ENCODE results near the gene ATN1.

Gene ATN1

GRCh38 chr12:6946920-6947374 is 19.2 kb downstream of the ATN1 start:
- no peak for DNase-seq

DNA sequence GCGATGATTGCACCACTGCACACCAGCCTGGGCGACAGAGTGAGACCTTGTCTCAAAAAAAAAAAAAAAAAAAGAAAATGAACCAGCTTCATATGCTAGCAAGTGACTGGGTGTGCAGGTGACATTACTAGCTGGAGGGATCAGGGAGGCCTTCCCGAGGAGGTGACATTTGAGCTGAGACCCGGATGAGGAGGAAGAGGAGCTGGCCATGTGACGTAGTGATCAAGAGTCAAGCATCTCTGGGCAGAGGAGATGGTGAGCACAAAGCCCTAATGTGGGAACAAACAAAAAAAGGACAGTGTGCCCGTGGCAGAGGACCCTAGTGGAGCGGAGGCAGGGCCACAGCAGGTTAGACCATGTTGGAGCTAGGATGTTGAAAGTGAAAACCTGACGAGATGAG is 19.9 kb downstream of the ATN1 start:
- DNase-seq = no peak

GRCh38 chr12:6948873-6949594 is 21.3 kb downstream of the ATN1 start:
- DNase-seq = no peak

GRCh38 chr12:6950401-6950801 is 22.6 kb downstream of the ATN1 start:
- DNase-seq = no peak

- DNase-seq = no peak
These were observed 23.2 kb downstream of the ATN1 start, which contains the start of gene PTPN6 for GRCh38 chr12:6950811-6951540. Gene PTPN6 (plus strand): TSS chr12:6951356. CDS start chr12:6951513, 157 bp downstream.

GRCh38 chr12:6951551-6952120 is 23.9 kb downstream of the ATN1 start:
- no peak for DNase-seq

GRCh38 chr12:6952121-6952862 is 24.5 kb downstream of the ATN1 start:
- DNase-seq = no peak

GRCh38 chr12:6952863-6953441 is 25.2 kb downstream of the ATN1 start:
- no peak for DNase-seq

GRCh38 chr12:6953442-6954315 is 25.9 kb downstream of the ATN1 start:
- DNase-seq = peak; percentile 92

DNA sequence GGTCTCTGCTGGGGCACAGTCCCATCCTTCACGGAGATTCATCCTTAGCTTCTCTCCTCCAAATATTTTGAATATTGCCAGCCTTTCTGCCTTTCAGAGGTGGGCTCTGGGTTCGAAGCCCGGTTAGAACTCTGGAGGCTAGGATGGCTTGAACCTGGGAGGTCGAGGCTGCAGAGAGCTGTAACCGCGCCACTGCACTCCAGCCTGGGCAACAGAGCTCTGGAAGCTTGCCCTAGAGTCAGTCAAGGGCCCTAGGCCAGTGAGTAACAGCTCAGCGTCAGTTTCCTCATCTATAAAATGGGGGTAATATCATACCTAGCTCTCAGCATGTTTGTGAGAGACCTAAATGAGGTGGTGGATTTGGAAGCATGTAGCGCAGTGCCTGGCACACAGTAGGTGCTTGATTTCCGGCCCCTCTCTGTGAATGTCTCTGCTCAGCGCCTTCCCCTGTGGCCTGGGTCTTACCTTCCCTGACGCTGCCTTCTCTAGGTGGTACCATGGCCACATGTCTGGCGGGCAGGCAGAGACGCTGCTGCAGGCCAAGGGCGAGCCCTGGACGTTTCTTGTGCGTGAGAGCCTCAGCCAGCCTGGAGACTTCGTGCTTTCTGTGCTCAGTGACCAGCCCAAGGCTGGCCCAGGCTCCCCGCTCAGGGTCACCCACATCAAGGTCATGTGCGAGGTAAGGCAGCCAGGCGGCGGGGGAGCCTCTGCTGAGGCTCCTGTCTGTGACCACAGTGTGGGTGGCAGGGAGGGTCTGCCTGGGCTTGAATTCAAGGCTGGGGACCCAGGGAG is 26.8 kb downstream of the ATN1 start:
- DNase-seq = no peak

- DNase-seq = no peak
These were observed 27.6 kb downstream of the ATN1 start for GRCh38 chr12:6955108-6956020.

DNA sequence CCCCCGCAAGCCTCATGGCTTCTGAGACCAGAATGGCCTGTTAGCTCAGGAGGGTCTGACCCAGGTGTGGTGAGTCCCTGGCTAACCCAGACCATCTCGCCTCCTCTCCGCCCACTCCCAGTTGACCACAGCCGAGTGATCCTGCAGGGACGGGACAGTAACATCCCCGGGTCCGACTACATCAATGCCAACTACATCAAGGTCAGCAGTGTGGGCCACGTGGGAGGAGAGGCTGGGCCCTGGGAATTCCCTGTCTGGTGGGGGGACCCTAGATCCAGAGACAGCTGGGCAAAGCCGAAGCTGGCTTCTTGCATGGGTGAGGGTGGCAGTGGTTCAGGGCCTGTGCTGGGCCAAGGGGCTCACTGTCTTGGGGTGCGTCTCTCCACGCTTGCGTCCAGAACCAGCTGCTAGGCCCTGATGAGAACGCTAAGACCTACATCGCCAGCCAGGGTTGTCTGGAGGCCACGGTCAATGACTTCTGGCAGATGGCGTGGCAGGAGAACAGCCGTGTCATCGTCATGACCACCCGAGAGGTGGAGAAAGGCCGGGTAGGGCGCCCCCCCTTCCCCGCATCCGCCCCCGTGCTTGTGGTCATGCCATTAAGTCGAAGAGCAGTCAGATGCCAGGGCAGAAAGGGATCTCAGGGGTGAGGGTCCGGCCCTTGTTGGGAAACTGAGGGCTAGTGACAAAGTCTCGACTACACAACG is 28.4 kb downstream of the ATN1 start:
- no peak for DNase-seq

- no peak for DNase-seq
These were observed 29.5 kb downstream of the ATN1 start for GRCh38 chr12:6957151-6957701.

GRCh38 chr12:6957741-6958608 is 30.2 kb downstream of the ATN1 start:
- DNase-seq = no peak

GRCh38 chr12:6958609-6959057 is 30.9 kb downstream of the ATN1 start:
- DNase-seq = no peak

DNA sequence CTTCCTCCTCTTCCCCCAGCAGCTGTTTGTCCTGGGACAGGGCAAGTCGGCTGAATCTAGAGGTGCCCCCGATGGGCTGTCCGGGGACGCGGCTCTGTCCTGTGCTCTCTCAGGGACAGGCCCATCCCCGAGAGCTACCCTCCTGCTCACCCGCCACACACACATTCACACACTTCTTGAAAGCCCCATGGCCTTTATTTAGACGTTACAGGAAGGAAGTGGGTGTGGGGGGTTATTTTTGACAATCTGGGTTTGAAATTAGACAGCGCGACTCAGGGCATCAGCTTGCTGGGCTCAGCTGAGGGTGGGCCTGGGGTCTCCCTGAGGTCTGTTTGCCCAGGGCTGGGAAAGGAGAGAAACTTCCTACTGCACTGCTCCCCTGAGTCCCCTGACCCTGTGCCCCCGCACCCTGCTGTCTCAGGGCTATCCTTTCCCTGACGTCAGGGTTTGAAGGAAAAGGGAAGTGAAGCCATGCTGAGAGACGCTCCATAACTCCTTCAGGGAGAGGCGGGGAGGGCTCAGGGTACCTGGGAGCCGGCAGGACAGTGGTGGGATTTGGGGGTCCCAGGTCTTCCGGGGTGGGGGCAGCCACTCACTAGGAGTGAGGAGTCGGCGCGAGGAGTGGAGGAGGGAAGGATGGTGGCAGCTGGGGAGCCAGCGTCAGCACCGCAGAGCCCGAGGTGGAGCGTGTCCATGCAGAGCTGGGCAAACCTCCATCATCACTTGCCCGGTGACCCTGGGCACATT is 31.5 kb downstream of the ATN1 start:
- DNase-seq = peak; percentile 46

All from femur (tissue), 1 donor.